Astrocyte of the cerebellum (primary cell): ENCODE results near the gene POLR2B.
A peak's percentile ranks its signal among the peaks of the same experiment; 100 is the strongest.
"Not testable (repeated sequence)": the region's sequence is repeated elsewhere in the genome, so short reads cannot be mapped to it uniquely, and the experiment has no call there.

Experiments used
- DNase-seq: peaks from one replicate; pipeline ENCODE4 v3.0.0-alpha.2; 2011; ENCODE audit warnings: low read depth
- H3K4me3 ChIP-seq: 2 replicates; pipeline ENCODE4 v1.5.1; 2011; ENCODE audit warnings: mild to moderate bottlenecking, low read depth, low read length, moderate library complexity
- in situ Hi-C: cut with HindIII; loops from 2 replicates; pipeline ENCODE4 v1.10.0; 2017; ENCODE audit warnings: low sequenced_read_pairs
- TF ChIP-seq, protein P1 (sequence below): IDR thresholded peaks from 2 replicates; pipeline ENCODE4 v1.5.1; 2012; ENCODE audit warnings: low read length, low read depth, moderate library complexity, mild to moderate bottlenecking; ENCODE audit errors: missing control alignments

POLR2B gene

DNA sequence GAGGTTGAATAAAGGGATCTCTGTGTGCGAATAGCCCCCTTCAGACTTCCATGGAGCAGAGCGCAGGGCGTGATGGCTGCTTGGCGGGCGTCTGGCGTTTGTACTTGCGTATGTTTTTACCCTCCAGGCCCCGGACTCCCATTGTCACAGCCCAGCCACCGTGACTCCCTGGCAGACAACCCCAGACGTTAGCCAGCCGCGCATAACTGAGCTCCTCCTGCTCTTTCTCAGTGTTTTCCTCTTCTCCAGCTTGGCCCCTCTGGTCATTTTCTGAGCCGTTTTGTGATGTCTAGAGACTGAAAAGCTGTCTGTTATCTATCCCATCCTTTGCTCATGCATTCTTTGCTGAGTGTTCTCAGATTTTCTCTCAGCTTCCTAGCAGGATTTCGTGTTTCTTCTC lies 77.2 kb downstream of the POLR2B start:
- in situ Hi-C loops: no loop called here
- TF ChIP-seq, protein P1, sequence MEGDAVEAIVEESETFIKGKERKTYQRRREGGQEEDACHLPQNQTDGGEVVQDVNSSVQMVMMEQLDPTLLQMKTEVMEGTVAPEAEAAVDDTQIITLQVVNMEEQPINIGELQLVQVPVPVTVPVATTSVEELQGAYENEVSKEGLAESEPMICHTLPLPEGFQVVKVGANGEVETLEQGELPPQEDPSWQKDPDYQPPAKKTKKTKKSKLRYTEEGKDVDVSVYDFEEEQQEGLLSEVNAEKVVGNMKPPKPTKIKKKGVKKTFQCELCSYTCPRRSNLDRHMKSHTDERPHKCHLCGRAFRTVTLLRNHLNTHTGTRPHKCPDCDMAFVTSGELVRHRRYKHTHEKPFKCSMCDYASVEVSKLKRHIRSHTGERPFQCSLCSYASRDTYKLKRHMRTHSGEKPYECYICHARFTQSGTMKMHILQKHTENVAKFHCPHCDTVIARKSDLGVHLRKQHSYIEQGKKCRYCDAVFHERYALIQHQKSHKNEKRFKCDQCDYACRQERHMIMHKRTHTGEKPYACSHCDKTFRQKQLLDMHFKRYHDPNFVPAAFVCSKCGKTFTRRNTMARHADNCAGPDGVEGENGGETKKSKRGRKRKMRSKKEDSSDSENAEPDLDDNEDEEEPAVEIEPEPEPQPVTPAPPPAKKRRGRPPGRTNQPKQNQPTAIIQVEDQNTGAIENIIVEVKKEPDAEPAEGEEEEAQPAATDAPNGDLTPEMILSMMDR: no peak
- H3K4me3 ChIP-seq: no peak overlapping the region
- no peak for DNase-seq

DNA sequence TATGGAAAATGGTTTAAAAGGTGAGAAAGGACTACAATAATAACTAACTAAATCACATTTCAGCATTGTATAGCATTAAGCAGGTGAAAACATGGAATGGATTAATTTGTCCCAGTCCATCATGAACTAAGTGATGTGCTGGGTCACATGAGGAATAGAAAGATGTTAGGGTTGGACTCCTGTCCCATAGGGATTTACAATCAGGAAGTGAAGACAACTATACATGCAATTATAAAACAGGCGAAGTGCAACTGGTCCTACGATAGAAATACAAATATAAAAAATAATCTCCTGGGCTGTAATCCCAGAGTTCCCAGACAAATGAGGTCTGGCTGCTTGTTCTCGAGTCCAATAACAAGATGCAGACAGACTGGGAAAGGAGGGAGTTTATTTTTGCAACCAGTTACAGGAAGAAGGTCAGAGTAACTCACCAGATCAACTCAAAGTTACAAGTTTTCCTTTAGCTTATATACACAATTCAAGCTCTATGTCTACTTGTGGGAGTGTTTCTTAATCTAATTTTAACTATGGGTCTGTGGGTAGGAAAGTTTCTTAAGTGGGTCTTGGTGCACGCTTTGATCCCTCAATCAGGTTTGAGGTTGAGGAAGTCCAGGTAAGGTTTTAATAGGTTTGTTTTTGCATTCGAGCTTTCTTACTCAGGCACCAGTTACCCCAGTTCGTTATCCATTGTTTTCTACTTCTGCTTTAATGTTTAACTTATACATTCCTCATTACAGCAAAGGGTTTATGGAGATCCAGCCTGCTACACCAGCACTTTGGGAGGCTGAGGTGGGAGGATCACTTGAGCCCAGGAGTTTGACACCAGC lies 81.4 kb downstream of the POLR2B start:
- in situ Hi-C loops: no loop called here
- DNase-seq: no peak
- TF ChIP-seq, protein P1: no peak
- no peak overlapping the region for H3K4me3 ChIP-seq

- DNase-seq, in situ Hi-C loops, H3K4me3 ChIP-seq: not testable (repeated sequence)
These were observed 82.0 kb downstream of the POLR2B start for GRCh38 chr4:57060717-57061067.

DNA sequence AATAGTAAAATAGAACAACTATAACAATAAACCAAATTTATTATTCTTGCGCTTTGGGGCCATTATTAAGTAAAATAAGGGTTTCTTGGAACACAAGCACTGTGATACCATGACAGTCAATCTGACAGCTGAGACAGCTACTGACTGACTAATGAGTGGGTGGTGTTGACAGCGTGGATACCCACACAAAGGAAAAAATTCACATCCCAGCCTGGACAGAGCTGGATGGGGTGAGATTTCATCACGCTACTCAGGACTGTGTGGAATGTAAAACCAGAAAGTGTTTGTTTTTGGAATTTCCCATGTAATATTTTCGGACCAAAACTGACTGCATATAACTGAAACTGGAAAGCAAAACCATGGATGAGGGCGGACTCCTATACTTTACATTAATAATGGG lies 82.7 kb downstream of the POLR2B start:
- TF ChIP-seq, protein P1: no peak
- DNase-seq: no peak
- H3K4me3 ChIP-seq: no peak overlapping the region
- in situ Hi-C loops: no loop called here

- H3K4me3 ChIP-seq: no peak overlapping the region
- no peak for DNase-seq
- TF ChIP-seq, protein P1: no peak
- in situ Hi-C loops: no loop called here
These were observed 84.8 kb downstream of the POLR2B start for GRCh38 chr4:57063518-57063917.

DNA sequence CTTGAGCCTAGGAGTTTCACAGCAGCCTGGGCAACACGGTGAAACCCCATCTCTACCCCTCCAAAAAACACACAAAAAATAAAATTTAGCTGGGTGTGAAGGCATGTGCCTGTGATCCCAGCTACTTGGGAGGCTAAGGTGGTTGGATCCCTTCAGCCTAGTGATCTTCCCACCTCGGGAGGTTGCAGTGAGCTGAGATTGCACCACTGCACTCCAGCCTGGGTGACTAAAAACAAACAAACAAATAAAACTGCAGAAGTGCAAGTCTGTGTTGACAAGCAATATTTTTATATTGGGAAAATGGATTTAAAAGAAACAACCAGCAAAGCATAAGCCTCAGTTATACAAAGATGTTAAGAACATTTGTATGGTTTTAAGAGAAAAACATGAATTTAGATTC lies 85.4 kb downstream of the POLR2B start:
- DNase-seq: no peak
- TF ChIP-seq, protein P1: no peak
- H3K4me3 ChIP-seq: no peak overlapping the region
- in situ Hi-C loops: no loop called here

DNA sequence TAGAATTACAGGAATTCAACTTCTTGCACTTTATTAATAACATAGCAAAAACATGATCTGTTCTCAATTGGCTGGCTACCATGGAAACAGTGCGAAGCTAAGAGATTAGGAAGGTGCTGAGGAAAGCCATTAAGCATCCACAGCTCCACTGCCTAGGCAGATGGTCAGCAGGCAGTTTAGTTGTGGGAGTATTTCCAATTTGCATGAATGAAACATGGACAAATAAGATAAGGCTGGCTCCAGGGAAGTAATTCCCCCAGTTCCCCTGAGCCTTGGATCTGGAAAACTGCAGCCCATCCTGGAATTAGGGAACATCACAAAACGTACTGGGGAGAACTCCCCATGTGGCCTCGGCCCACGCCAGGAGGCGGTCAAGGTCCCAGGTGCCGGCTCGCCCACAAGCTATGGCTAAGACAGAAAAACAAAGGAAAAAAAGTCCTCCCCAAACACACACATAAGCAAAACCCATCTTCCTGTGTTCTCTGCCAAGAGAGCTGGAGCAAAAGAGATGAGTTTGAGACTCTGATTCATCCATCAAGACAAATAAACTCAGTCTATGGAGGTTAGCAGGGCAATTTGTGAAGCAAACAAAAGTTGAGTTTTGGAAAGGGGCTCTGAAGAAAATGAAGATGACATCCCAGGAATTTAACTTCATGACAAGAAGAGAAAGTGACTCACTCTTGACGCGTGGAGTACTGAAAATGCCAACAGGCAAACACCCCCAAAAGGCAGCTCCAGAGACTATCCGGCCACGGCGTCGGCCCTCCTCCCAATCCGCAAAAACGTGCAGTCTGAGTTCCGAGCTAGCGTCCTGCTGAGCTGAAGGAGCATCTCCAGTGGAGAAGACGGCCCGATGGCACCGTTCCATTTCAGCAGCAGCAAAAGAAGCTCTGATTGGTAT lies 86.4 kb downstream of the POLR2B start:
- TF ChIP-seq, protein P1: no peak
- in situ Hi-C loops: no loop called here
- no peak overlapping the region for H3K4me3 ChIP-seq
- DNase-seq: peak; percentile 93
